HCT116 (cell line): ENCODE measurements around the gene SPTBN1. TPM values are rescaled to one million over a fixed set of nuclear protein-coding genes. Genes with fewer than 3 reads are reported as not detected.

ENCODE experiments used
- ATAC-seq: fragments of 200-7000 bp; cut with Tn5 transposase; 2 replicates; pipeline ENCODE4 v1.9.1; 2020; ENCODE audit warnings: mild to moderate bottlenecking, moderate library complexity
- BruUV-seq: library from RNA; stranded (reverse); fragments of 400-500 nt; replicated peaks from 2 replicates; lab custom pipeline; 2021; lab: Mats Ljungman, UMichigan
- CTCF ChIA-PET: fragments of 300-600 bp; sonication (Branson Sonifier 250); formaldehyde crosslinking; loops from one replicate; lab custom pipeline; 2021; ENCODE audit warnings: antibody characterized with exemption; lab: Charles Lee
- POLR2A ChIA-PET: fragments of 300-600, 350-600 bp; sonication (Branson Sonifier 250); formaldehyde crosslinking; loops from one replicate; lab custom pipeline; 2021; ENCODE audit warnings: antibody characterized with exemption; lab: Charles Lee
- RAD21 ChIA-PET, 2 experiments: fragments of 300-600 bp; sonication (Branson Sonifier 250); formaldehyde crosslinking; loops; one replicate each; lab custom pipeline; 2023; ENCODE audit warnings: low total read pairs in 2 of 2; ENCODE audit not compliant: uncharacterized antibody in 2 of 2, unreplicated experiment in 2 of 2, low non-redundant PET in 1 of 2; lab: Charles Lee
- DNase-seq: peaks from one replicate; pipeline ENCODE4 v3.0.0-alpha.2; 2010; ENCODE audit warnings: low read depth, low spot score
- H2AFZ ChIP-seq: fragments of 200-600 bp; shearing (Covaris generic), sonication (generic); 2 replicates; pipeline ENCODE4 v1.6.1; 2017; ENCODE audit warnings: low read depth, mixed run types, mixed read lengths, antibody characterized with exemption, low read length; ENCODE audit not compliant: poor library complexity, severe bottlenecking
- H3K27ac ChIP-seq: 2 replicates; pipeline ENCODE4 v1.5.1; 2012; ENCODE audit warnings: low read depth, low read length
- H3K27me3 ChIP-seq: fragments of 200-600 bp; sonication (generic); 2 replicates; pipeline ENCODE4 v1.6.1; 2016; ENCODE audit warnings: mixed run types, low read length, mixed read lengths; ENCODE audit not compliant: insufficient read depth
- H3K36me3 ChIP-seq, 2 experiments: fragments of 200-500 bp in 1 of 2; fragments of 200-600 bp in 1 of 2; sonication (Bioruptor generic) in 1 of 2; sonication (generic) in 1 of 2; 2 replicates each; pipeline versions ENCODE4 v1.5.1 to v1.6.1; 2014 to 2016; ENCODE audit warnings: low read length in 2 of 2, inconsistent platforms in 1 of 2, mixed read lengths in 1 of 2, mixed run types in 1 of 2; ENCODE audit not compliant: insufficient read depth in 2 of 2, control insufficient read depth in 1 of 2
- H3K4me1 ChIP-seq, 2 experiments: fragments of 200-600 bp in 1 of 2; sonication (generic) in 1 of 2; 2 replicates each; pipeline versions ENCODE4 v1.5.1 to v1.6.1; 2012 to 2017; ENCODE audit warnings: low read length in 2 of 2, inconsistent platforms in 1 of 2, mild to moderate bottlenecking in 1 of 2, mixed read lengths in 1 of 2, mixed run types in 1 of 2, moderate library complexity in 1 of 2; ENCODE audit not compliant: insufficient read depth in 2 of 2, control insufficient read depth in 1 of 2
- H3K4me2 ChIP-seq: fragments of 200-600 bp; sonication (generic); 2 replicates; pipeline ENCODE4 v1.6.1; 2017; ENCODE audit warnings: mixed run types, low read length, mixed read lengths
- H3K4me3 ChIP-seq, 2 experiments: fragments of 200-600 bp in 1 of 2; sonication (generic) in 1 of 2; replicated peaks in 1 of 2; 2 replicates each; pipeline ENCODE4 v1.5.1; 2011 to 2016; ENCODE audit warnings: low read length in 2 of 2, control low read depth in 1 of 2, low read depth in 1 of 2, mild to moderate bottlenecking in 1 of 2, mixed read lengths in 1 of 2, mixed run types in 1 of 2
- H3K79me2 ChIP-seq: fragments of 200-600 bp; sonication (generic); 2 replicates; pipeline ENCODE4 v1.6.1; 2017; ENCODE audit warnings: mild to moderate bottlenecking, mixed run types, low read length, moderate library complexity, mixed read lengths; ENCODE audit not compliant: insufficient read depth
- H3K9ac ChIP-seq: fragments of 200-600 bp; sonication (generic); 2 replicates; pipeline ENCODE4 v1.6.1; 2016; ENCODE audit warnings: low read length, mixed read lengths
- H3K9me2 ChIP-seq: fragments of 200-600 bp; sonication (generic), shearing (Covaris generic); 2 replicates; pipeline ENCODE4 v1.6.1; 2017; ENCODE audit warnings: mixed run types, mild to moderate bottlenecking, moderate library complexity; ENCODE audit not compliant: insufficient read depth
- H3K9me3 ChIP-seq, 2 experiments: fragments of 200-500 bp in 1 of 2; fragments of 200-600 bp in 1 of 2; sonication (Bioruptor generic) in 1 of 2; sonication (generic) in 1 of 2; 2 replicates each; pipeline ENCODE4 v1.6.1; 2014 to 2017; ENCODE audit warnings: low read length in 2 of 2, mixed read lengths in 2 of 2, inconsistent platforms in 1 of 2, low read depth in 1 of 2, mild to moderate bottlenecking in 1 of 2, mixed run types in 1 of 2, moderate library complexity in 1 of 2; ENCODE audit not compliant: control insufficient read depth in 1 of 2, insufficient read depth in 1 of 2
- H4K20me1 ChIP-seq: fragments of 200-600 bp; sonication (generic), shearing (Covaris generic); 2 replicates; pipeline ENCODE4 v1.6.1; 2017; ENCODE audit warnings: mixed run types, mild to moderate bottlenecking, moderate library complexity; ENCODE audit not compliant: insufficient read depth
- CBX3 ChIP-seq: IDR thresholded peaks from 2 replicates; pipeline ENCODE4 v1.6.1; 2012; ENCODE audit warnings: low read depth
- CEBPB ChIP-seq: IDR thresholded peaks from 2 replicates; pipeline ENCODE4 v1.6.1; 2012; ENCODE audit warnings: low read depth
- ELF1 ChIP-seq: IDR thresholded peaks from 2 replicates; pipeline ENCODE4 v1.6.1; 2012; ENCODE audit warnings: low read depth, borderline replicate concordance
- EZH2 ChIP-seq: fragments of 200-600 bp; sonication (generic); IDR thresholded peaks from 2 replicates; pipeline ENCODE4 v1.6.1; 2017; ENCODE audit warnings: antibody characterized with exemption, mixed run types
- EZH2phosphoT487 ChIP-seq: fragments of 200-600 bp; IDR thresholded peaks from 2 replicates; pipeline ENCODE4 v1.6.1; 2018; ENCODE audit warnings: antibody characterized with exemption, borderline replicate concordance
- FOSL1 ChIP-seq: IDR thresholded peaks from 2 replicates; pipeline ENCODE4 v1.6.1; 2012; ENCODE audit warnings: low read depth
- JUND ChIP-seq: IDR thresholded peaks from 2 replicates; pipeline ENCODE4 v1.6.1; 2012
- POLR2A ChIP-seq: IDR thresholded peaks from 2 replicates; pipeline ENCODE4 v1.7.0; 2011; ENCODE audit warnings: borderline replicate concordance; ENCODE audit not compliant: insufficient read depth, insufficient read length; ENCODE audit errors: extremely low read depth
- POLR2AphosphoS5 ChIP-seq: IDR thresholded peaks from 2 replicates; pipeline ENCODE4 v1.6.1; 2011; ENCODE audit warnings: mild to moderate bottlenecking, low read depth, low read length, moderate library complexity
- RAD21 ChIP-seq: IDR thresholded peaks from 2 replicates; pipeline ENCODE4 v1.6.1; 2012; ENCODE audit warnings: low read depth, mild to moderate bottlenecking
- REST ChIP-seq: IDR thresholded peaks from 2 replicates; pipeline ENCODE4 v1.6.1; 2012; ENCODE audit warnings: low read depth
- SP1 ChIP-seq: IDR thresholded peaks from 2 replicates; pipeline ENCODE4 v1.6.1; 2012; ENCODE audit warnings: low read depth
- TCF7L2 ChIP-seq: IDR thresholded peaks from 2 replicates; pipeline ENCODE4 v1.7.0; 2011; ENCODE audit warnings: borderline replicate concordance, inconsistent platforms; ENCODE audit not compliant: insufficient read depth, insufficient read length; ENCODE audit errors: extremely low read depth
- YY1 ChIP-seq: IDR thresholded peaks from 2 replicates; pipeline ENCODE4 v1.6.1; 2011; ENCODE audit warnings: low read length, low read depth, moderate library complexity, mild to moderate bottlenecking; ENCODE audit not compliant: insufficient replicate concordance; ENCODE audit errors: extremely low read depth
- ZFX ChIP-seq: fragments of 450-650 bp; IDR thresholded peaks from 2 replicates; pipeline ENCODE4 v1.6.1; 2017
- ZNF274 ChIP-seq: fragments of 200-500 bp; sonication (Bioruptor generic); IDR thresholded peaks from 2 replicates; pipeline ENCODE4 v1.6.1; 2014; ENCODE audit warnings: mild to moderate bottlenecking, low read depth, low read length, inconsistent platforms
- intact Hi-C: fragments of 100-400 bp; cut with micrococcal nuclease; formaldehyde crosslinking; loops from 2 replicates; pipeline ENCODE4 v1.10.0; 2022
- total RNA-seq: library from RNA; stranded (reverse); gene quantifications from one replicate; pipeline ENCODE4 v1.2.1, GENCODE V29; 2021; ENCODE audit not compliant: unreplicated experiment

Gene SPTBN1
- total RNA-seq, 1 experiment from 2014 or later, result 84.4 TPM

- peaks cover 7% of the 10 kb centered on the region; the same call in 1 of the 2 replicates for H3K79me2 ChIP-seq
- ATAC-seq, result no peak
- ChIA-PET RAD21 (no interaction called here), CTCF (no interaction called here), POLR2A (no interaction called here)
- no TSS peak for BruUV-seq
- no peak for DNase-seq
- peaks cover 11 to 20% of the 10 kb centered on the region in 2 experiments for H3K4me1 ChIP-seq
- H3K4me3 ChIP-seq, result no peak overlapping the region
- no peaks in the 10 kb centered on the region for H3K27me3 ChIP-seq
- H4K20me1 ChIP-seq, result no peaks in the 10 kb centered on the region
- H3K9me2 ChIP-seq, result no peaks in the 10 kb centered on the region
- intact Hi-C loops, result no loop called here
- H3K36me3 ChIP-seq, result no peaks in the 10 kb centered on the region
- no peak for TF ChIP-seq FOSL1
- TF ChIP-seq CBX3, result no peak
- no peak for TF ChIP-seq SP1
- TF ChIP-seq CEBPB, result no peak
- TF ChIP-seq EZH2phosphoT487, result no peak
- TF ChIP-seq RAD21, result no peak
- TF ChIP-seq JUND, result no peak
- no peak for TF ChIP-seq REST
- no peak for TF ChIP-seq EZH2
- TF ChIP-seq TCF7L2, result no peak
- no peak for TF ChIP-seq ZFX
- TF ChIP-seq ZNF274, result no peak
- no peak for TF ChIP-seq POLR2A
- no peak for TF ChIP-seq YY1
- TF ChIP-seq POLR2AphosphoS5, result no peak
- no peak for TF ChIP-seq ELF1
- no peak overlapping the region for H2AFZ ChIP-seq
- H3K9ac ChIP-seq, result no peak overlapping the region
- H3K4me2 ChIP-seq, result no peak overlapping the region
- no peaks in the 10 kb centered on the region for H3K9me3 ChIP-seq
- no peak overlapping the region for H3K27ac ChIP-seq
These were observed 12.5 kb downstream of the SPTBN1 start for GRCh38 chr2:54468673-54469072.
